ENCODE measurements around the gene RINT1. TPM values are rescaled to one million over a fixed set of nuclear protein-coding genes. Genes with fewer than 3 reads are reported as not detected.

The RINT1 gene
- total and polyA plus RNA-seq, 2 of the 13 experiments (the other 11 are each of a cell fraction or from before 2014, with no cell fraction given), result 14.7 to 19.3 TPM

- no peak; the same call in 1 of the 2 replicates for TF ChIP-seq SIN3A (IDR thresholded peaks at IDR 0.05; ENCODE audit: borderline replicate concordance, low read depth, low read length)
- TF ChIP-seq FOXK1 (CRISPR knock-in tag; IDR thresholded peaks at IDR 0.05; ENCODE audit: borderline replicate concordance, low read depth), result no peak
- no peak; the same call in 1 of the 2 replicates for TF ChIP-seq ZNF446 (CRISPR knock-in tag; IDR thresholded peaks at IDR 0.05)
- no peak for TF ChIP-seq TERF1 (CRISPR knock-in tag; IDR thresholded peaks at IDR 0.05)
- no peak for TF ChIP-seq KDM6A (CRISPR knock-in tag; IDR thresholded peaks at IDR 0.05; ENCODE audit: low read depth)
- 0 out of 2 replicates have a peak, but pooled peaks have one; percentile 45 for TF ChIP-seq ZNF124 (CRISPR knock-in tag; IDR thresholded peaks at IDR 0.05)
- TF ChIP-seq HNRNPUL1 (IDR thresholded peaks at IDR 0.05; ENCODE audit: low read depth, low read length), result no peak
- no peak for TF ChIP-seq KIAA2018 (CRISPR knock-in tag; IDR thresholded peaks at IDR 0.05; ENCODE audit: borderline replicate concordance)
- no peak for TF ChIP-seq RFX3 (CRISPR knock-in tag; IDR thresholded peaks at IDR 0.05)
- TF ChIP-seq ZEB1 (IDR thresholded peaks at IDR 0.05; ENCODE audit: insufficient replicate concordance, low read depth), result no peak
- no peak for TF ChIP-seq KLF12 (CRISPR knock-in tag; IDR thresholded peaks at IDR 0.05; ENCODE audit: borderline replicate concordance)
- 0 out of 2 replicates have a peak, but pooled peaks have one; percentile 46 for TF ChIP-seq TIGD3 (CRISPR knock-in tag; IDR thresholded peaks at IDR 0.05; ENCODE audit: borderline replicate concordance)
- TF ChIP-seq ZBTB39 (CRISPR knock-in tag; IDR thresholded peaks at IDR 0.05), result no peak
- TF ChIP-seq SMARCE1 (IDR thresholded peaks at IDR 0.05; ENCODE audit: borderline replicate concordance), result no peak
- peak; percentile 29; the same call in 1 of the 2 replicates for TF ChIP-seq GATAD2A (CRISPR knock-in tag; IDR thresholded peaks at IDR 0.05)
- TF ChIP-seq ZNF709 (CRISPR knock-in tag; IDR thresholded peaks at IDR 0.05), result no peak
- TF ChIP-seq ZNF260 (CRISPR knock-in tag; IDR thresholded peaks at IDR 0.05; ENCODE audit: borderline replicate concordance, low read depth), result no peak
Observed at GRCh38 chr7:105521027-105521716, 10.8 kb upstream of the RINT1 start (continued).
